Measurements from ENCODE around the gene CNKSR3.

Gene CNKSR3

DNA sequence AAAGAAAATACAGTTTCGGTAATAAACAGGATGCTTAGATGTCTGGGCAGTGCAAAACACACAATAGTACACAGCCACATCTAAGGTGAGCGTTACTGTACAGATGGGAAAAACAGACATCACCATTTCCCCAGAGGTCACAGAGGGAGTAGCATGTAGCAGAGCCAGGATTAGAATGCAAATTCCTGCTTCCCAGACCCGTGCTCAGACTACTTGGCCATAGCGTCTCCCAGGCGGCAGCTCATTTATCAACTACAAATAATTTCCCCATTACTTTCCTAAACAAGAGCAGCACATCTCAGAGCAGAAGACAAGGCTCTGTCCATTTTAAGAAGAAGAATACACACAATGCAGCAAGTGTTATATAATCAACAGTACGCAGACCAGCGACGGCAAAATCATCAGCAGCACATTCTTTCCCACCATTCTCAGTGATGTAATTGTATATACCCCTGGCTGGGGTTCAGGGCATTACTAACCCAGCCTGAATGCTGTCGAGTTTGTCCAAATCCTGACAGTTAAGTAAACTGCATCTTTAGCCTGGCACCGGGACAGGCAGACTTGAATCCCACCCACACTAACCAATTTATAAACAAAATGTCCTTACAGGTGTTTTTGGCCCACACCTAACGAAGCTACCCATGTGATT lies 61.9 kb downstream of the CNKSR3 start:
- DNase-seq = peak; percentile 30

DNA sequence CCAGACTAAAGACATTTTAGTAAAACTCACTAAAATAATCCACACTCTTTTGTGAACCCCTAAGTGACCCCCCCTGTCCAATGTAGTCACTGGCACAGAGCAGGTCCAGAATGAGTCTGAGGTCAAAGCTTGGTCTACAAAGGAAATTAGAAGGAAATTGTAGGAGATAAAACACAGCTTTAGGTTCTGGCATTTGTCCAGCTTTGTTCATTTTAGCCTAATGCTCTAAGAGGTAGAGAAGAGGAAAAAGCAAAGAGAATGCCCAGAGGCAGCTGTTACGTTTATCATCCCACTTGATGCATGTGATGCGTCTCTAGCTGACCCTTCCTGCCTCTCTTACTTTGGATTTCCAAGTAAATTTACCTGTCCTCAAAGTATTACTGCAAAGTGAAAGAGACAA lies 62.5 kb downstream of the CNKSR3 start:
- DNase-seq = no peak

DNA sequence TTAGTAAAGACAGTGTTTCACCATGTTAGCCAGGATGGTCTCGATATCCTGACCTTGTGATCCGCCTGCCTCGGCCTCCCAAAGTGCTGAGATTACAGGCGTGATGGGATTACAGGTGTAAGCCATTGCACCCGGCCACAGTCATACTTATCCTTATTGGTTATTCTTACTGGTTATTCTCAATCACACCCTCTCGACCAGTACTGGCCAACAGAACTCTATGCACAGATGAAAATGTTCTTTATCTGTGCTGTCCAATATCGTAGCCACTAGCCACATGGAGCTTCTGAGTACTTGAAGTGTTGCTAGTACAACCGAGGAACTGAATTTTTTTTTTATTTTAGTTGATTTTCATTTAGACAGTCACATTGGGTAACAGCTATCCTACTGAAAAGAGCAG lies 63.5 kb downstream of the CNKSR3 start:
- DNase-seq = no peak

- no peak for DNase-seq
Measured at GRCh38 chr6:154445417-154445816, 65.1 kb downstream of the CNKSR3 start.

DNA sequence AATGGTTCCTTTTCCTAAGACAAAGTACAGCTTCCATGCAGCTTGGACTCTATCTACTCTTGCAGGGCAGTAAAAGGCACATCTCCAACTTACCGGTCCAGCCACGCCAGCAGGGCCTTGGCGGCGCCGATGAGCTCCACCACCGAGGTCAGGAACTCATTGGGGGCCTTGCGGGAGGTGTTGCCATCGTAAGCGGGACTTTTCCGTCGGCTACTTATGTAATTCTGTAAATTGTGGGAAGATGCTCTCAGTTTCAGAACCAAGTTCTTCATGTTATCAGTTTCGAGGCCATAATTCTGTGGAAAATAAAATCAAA lies 68.5 kb downstream of the CNKSR3 start:
- no peak for DNase-seq

DNA sequence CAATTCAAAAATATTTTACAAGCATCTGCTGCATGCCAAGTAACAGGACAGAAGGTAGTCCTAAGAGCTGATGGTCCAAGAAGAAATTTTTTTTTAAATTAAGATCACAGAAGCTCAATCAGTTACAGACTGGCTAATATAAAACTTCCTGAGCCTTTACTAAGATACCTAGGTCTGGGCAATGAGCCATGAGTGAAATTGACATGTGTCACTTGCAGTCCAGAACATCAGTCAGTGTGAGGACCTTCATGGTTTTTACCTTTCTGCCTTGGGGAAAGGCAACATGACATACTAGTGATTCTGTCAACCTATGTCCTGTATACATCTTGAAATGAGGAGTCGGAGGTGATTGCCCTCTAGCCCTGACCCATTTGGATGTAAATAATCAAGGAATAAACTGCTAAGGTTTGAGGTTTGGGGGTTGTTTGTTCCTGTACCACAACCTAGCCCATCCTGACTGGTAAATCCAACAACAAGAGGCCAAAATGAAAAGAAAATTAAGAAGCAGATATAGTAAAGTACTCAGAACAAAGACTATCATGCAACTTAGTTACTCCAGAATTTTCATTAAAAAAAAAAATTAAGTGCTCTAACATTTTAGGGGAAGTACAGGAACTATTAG lies 70.0 kb downstream of the CNKSR3 start:
- DNase-seq = no peak

DNA sequence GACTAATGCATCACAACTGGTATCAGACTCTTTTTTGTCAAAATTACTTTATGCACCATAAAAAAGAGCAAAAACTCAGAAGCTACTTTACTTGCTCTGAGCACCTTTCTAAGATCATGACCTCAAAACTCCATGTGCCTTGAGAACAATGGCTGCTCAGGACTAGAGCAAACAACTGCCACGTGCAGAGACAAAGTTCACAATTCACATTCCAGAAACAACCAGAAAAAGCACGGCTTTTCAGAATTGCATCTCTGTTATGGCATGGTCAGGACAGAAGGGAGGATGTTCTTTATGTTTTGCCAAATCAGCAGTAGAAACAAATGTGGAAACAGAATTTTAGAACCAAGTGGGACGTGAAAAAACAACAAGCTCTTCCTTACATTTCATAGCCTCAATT lies 70.5 kb downstream of the CNKSR3 start:
- DNase-seq = no peak

- DNase-seq = no peak
Measured at GRCh38 chr6:154438882-154439415, 71.5 kb downstream of the CNKSR3 start.

DNA sequence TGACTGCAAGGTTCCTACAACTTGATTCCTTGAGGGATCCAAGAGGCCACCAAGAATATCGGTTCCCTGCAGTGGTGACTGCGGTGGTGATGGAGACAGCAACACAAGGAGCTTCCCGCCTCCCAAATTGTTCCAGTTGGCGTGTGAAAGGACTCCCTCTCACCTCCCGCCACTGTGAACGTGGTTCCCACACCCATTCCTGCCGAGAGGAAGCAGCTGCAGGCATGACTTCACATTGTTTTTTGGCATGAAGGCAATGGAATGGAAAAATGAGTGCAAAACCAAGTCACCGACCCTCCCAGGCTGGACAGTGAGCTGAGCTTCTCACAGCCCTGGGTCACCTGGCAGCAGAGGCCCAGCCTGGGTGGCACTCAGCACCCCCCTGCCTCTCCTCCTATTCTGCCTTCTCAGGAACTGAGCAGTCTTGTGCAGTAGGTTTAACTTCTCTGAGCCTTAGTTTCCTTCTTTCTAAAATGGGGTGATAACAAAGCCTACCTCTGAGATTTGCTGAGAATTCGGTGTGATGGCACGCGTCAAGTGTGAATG lies 75.0 kb downstream of the CNKSR3 start:
- DNase-seq = no peak

GRCh38 chr6:154434662-154435061 lies 75.8 kb downstream of the CNKSR3 start:
- no peak for DNase-seq

DNA sequence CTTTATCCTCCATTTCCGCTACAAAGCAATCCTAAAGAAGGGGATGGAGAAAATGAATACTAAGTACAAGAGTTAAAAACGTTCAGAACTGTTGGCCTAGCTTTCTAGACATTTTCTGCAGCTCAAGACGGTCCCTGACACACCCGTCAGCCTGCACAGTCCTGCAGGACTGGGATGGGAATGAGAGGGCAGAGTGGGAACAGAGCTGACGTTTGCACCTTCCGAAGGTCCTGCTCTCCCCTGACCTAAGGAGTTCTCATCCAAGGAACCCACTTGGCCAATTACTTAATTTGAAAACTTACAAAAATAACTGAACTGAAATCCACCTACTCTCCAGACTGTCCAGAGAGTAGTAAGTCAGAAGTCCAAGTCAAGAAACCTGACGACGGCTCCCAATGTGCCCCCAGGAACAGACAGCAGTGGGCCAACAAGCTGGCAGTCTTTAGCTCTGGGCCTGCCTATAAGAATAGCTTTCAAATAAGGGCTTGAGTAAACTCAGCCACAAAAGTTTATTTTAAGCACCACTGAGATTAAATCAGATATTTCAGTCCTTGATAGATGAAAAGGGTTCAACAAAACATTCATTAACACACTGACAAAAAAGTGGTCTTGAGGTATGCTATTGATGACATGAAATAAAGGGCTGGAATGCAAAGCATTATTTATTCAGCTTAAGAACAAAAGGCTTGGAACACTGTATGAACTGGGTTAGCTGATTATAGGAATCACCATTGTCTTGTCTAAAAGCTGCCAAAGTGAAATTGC lies 76.8 kb downstream of the CNKSR3 start:
- no peak for DNase-seq

DNA sequence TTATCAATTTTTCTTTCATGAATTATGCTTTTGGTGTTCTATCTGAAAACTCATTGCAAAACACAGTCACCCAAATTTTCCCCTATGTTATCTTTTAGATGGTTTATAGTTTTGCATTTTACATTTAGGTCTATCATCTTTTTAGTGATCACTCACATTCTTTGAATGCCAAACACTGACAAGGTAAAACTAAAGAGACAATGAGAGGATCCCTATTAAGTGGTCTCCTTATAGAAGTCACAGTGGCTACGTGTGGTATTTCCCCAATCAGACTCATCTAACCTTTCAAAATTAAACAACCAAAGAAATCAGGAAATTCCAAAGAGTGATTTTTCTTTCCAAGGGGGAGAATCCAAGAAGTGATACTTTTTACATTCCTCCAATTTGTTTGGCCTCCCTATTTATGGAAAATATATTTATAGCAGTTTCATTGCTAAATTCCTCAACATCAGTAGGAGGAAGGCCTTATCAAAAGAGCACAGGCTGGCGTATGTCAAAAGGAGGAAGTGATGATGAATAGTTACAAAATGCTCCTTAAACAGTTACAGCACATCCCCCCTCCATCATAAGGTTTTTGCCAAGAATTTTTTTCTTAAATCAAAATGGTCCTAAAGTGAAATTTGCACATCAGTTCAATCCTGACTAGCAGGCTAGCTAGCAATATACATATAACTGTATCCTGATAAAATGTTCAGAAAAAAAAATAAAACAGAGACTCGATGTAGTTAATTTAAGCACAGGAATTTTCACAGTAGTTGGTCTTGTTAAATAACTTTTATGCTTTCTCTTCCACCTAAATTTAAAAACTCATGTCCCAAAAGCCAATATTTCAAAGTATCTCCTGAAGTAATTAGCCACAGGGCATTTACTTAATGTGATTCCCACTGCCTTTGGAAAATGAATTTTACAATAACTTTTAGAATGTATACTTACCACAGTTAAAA lies 77.7 kb downstream of the CNKSR3 start:
- no peak for DNase-seq

GRCh38 chr6:154430481-154430919 lies 80.0 kb downstream of the CNKSR3 start:
- DNase-seq = no peak

GRCh38 chr6:154429711-154430110 lies 80.8 kb downstream of the CNKSR3 start:
- no peak for DNase-seq

GRCh38 chr6:154428897-154429296 lies 81.6 kb downstream of the CNKSR3 start:
- no peak for DNase-seq

DNA sequence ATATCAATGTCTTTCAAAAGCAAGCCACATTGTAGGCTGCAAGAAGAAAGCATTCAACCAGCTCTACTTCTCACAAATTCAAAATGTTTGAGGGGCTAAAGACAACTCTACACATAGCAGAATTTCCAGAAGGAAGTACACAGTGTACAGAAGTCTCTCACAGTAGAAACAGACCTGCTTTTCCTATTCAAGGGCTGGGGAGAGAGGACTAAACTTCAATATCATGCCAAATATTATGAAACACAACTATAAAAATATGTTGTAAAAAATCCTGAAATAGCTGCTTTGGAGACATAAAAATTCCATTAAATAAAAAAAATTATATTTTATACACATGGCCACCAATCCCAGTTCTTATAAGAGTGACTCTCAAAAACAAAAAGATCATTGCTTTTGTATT lies 83.0 kb downstream of the CNKSR3 start:
- DNase-seq = no peak

GRCh38 chr6:154426997-154427396 lies 83.5 kb downstream of the CNKSR3 start:
- no peak for DNase-seq

GRCh38 chr6:154425034-154425433 lies 85.5 kb downstream of the CNKSR3 start:
- no peak for DNase-seq

DNA sequence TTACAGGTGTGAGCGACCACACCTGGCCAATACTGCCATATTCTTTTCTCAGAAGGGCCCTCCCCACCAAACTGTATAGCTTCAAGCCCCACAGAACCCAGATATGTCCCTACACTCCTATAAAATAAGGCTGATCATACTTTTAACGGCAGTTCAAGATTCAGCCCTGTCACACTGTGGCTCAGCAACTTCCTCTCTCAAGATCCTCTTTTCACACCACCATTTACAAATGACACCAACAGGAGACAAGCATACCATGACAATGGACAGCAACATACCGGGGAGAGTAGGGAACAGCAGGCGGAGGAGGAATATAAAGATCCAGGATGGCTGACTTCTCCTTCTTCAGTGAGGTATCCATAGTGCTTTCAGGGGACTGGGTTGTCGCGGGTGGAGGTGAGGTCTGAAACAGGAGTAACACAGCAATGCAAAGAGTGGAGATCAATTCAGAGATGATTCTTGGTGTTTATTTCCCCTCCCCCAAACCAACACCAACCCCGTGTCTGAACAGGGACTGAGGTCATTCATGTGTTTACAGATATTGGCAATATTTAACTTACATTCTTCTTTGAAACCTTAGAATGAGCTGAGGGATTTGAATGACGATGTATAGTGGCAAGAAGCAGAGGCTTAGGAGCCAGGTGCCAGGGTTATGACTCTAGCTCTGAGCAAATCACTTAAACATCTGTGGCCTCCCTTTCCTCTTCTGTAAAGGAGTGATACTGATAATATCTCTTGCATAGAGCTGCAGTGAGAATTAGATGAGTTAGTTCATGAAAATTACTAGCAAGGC lies 96.3 kb downstream of the CNKSR3 start:
- DNase-seq = no peak

DNA sequence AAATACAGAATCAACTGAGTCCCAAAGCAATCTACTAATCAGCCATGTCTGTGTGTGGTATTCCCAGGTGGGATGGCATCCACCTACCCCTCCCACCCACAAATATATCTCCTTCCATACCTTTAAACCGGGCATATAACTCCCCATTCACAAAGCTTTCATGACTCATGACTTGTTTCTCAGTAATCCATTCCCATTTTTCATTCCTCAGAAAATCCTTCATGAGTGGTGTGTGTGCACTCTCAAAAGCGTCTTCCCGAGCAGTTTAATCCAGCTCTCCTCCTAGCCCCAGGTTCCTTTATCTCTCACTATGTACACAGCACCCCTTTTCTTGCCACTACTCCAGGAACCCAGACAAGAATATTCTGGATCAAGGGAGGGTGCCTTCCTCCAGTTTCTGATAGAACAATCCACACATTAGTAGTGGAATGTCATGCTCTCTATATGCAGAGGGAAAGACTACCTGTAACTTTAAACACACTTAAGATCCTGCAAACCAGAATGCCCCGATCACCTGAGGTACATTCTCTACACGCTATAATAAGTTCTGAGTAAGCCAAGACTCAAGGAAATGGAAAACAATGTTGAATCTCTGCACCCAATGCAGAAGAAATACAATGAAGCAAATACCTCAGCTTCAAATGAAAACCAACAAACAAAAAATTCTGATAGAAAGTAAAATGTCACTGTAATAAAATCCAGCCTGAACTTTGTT lies 98.2 kb downstream of the CNKSR3 start:
- DNase-seq = no peak

- DNase-seq = no peak
Measured at GRCh38 chr6:154411076-154411475, 99.4 kb downstream of the CNKSR3 start.

All from NCI-H2107 (cell line).